NCI-H446 treated with DMSO at 0.1 percent for 48 hours (cell line): Measurements from ENCODE around the gene EFNA2.
A peak's percentile ranks its signal among the peaks of the same experiment; 100 is the strongest.
"Not testable (repeated sequence)": the region's sequence is repeated elsewhere in the genome, so short reads cannot be mapped to it uniquely, and the experiment has no call there.

ENCODE experiments used
- DNase-seq: peaks from one replicate; lab custom pipeline; 2025; lab: John Stamatoyannopoulos, UW

EFNA2 gene

DNA sequence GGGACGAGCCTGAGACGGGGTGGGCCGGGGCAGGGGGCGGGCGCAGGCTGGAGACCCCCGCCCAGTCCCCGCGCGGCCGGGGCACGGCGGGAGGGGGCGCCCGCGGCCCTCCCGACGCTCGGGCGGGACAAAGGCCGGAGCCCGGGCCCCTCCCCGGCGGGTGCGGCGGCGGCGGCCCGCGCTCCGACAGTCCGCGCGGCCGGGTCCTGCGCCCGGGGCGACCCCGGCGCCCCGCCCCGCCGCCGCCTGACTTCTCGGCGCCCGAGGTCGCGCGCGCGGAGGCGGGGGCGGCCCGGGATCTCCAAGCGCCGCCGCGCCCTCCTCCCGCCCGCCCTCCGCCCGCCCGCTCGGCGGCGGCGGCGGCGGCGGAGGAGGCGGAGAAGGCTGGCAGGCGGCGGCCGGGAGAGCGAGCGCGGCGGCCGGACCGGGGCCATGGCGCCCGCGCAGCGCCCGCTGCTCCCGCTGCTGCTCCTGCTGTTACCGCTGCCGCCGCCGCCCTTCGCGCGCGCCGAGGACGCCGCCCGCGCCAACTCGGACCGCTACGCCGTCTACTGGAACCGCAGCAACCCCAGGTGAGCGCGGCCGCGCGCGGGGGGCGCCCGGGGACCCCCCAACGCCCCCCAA, at the start of gene EFNA2:
TSS of gene EFNA2 (plus strand) at position 137 of the 624 bp plus-strand sequence. CDS start at position 433, 296 bp downstream.
- DNase-seq, result no peak

GRCh38 chr19:1236576-1236975, 49.1 kb upstream of the EFNA2 start:
- DNase-seq, result no peak

DNA sequence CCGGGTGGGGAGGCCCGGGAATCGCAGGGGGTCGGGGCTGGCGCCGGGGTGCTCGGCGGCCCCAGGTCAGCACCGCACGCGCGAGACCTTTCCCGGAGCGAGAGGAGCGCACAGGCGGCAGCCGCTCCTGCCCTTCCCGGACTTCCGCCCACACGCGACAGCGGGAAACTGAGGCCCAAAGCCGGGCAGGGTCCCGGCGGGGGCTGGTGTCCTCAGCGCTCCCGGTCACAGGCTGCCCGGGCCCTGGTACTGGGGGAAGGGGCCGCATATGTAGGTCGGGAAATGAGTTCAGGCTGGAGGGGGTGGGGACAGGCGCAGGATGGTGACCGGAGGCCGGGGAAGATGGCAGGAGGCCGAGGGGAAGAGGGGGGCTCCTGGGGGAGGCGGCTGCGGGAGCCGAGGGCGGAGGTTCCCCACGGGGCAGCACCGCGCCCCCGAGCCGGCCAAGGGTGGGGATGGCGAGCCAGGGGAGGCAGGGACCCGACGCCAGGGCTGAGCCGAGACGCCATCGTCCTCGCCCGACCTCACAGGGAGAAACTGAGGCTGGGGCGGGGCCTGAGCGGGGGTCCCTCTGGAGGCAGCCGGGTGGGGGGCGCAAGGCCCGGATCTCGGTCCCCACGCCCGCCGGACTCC, 48.5 kb upstream of the EFNA2 start:
- DNase-seq, result no peak

DNA sequence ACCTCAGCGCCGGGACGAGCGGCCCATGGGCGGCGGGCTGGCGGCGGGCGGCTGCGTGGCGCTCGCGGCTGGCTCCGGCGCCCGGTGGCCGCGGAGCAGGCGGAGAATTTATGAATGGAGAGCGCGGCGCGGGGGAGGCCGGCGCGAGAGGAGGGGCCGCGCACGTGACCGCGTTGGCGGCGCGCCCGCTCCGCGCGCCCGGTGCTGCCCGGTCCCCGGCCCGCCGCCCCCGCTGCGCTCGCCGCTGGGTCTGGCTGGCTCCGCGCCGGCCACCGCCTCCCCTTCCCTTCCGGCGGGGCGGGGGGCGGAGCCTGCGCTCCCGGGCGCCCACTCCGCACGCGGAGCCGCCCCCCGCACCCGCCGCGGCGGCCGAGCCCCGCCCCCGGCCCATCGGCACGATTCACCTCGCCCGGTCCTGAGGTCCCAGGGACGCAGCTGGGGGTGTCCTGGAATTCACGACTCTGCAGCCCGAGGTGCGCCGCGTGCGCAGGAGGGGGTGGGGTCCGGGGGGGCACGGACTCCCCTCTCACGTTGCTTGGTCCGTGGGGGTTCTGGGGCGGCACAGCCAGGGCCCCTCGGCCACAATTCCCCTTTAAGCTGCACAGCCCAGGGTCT, 47.8 kb upstream of the EFNA2 start, which contains the start of gene CBARP:
TSS of gene CBARP (minus strand) at position 252 of the 615 bp plus-strand sequence. CDS start 1,905 bp downstream, outside the sequence.
- no peak for DNase-seq

DNA sequence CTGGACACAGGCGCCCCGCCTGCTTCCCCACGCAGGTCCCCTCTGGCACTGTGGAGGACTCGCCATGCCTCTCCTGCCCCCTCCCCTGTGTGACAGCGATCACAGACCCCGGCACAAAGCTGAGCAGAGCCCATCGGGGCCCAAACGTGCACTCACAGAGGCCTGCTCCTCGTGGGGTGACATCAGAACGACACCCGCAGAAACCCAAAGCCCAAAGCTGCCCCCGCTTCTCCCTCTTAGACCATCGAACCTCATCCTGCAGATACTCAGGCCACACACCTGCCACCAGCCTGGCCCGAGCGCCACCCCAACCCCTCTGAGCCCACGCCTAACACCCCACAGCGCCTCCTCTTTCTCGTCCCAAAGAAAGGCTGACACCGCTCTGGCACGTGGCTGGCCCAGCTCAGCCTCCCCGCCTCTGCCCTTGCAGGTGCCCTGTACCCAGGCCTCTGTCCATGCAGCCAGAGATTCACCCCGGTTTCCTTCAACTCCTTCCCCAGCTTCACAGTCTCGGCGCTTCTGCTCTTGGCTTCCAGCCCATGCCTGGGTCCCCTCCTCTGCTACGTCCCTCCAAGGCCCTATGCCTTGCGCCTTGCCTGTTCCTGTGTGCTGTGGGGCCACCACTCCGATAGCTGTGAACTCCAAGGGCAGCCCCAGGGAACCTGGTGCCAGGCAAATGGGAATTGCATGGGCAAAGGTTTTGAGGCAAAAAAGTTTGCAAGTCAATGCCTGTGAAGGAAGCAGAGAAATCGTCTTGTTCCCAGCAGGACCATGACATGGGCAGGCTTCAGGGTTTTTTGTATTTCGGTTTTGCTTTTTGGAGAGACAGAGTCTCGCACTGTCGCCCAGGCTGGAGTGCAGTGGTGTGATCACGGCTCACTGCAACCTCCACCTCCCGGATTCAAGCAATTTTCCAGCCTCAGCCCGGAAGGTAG, 47.0 kb upstream of the EFNA2 start:
- no peak for DNase-seq

- DNase-seq, result no peak
These were observed 46.3 kb upstream of the EFNA2 start for GRCh38 chr19:1239420-1239795.

GRCh38 chr19:1239796-1240737, 45.6 kb upstream of the EFNA2 start:
- DNase-seq, result peak; percentile 75

GRCh38 chr19:1240925-1241324, 44.7 kb upstream of the EFNA2 start:
- no peak for DNase-seq

DNA sequence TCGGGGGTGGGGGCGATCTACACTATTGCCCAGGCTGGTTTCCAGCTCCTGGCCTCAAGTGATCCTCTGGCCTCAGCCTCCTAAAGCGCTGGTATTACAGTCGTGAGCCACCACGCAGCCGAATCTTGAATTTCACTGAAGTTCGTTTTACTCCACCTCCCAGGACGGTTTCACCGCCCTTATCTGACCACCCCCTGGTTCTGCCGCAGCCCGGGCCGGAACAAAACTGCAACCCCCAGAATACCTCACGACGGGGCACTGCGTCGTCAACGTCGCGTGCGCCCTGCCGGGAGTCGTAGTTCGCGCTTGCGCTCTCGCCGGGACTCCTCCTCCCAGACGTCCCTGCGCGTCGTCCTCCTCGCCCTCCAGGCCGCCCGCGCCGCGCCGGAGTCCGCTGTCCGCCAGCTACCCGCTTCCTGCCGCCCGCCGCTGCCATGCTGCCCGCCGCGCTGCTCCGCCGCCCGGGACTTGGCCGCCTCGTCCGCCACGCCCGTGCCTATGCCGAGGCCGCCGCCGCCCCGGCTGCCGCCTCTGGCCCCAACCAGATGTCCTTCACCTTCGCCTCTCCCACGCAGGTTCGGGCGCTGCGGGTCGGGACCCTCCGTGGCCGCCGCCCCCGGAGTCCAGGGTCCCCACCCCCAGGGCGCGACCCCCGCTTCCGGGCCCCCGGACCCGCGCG, 44.1 kb upstream of the EFNA2 start, which contains the start of gene ATP5F1D:
TSS of gene ATP5F1D (plus strand) at position 335 of the 679 bp plus-strand sequence. CDS start at position 435, 100 bp downstream.
- peak; percentile 88 for DNase-seq

GRCh38 chr19:1243768-1244692, 41.6 kb upstream of the EFNA2 start:
- DNase-seq, result peak; percentile 69

DNA sequence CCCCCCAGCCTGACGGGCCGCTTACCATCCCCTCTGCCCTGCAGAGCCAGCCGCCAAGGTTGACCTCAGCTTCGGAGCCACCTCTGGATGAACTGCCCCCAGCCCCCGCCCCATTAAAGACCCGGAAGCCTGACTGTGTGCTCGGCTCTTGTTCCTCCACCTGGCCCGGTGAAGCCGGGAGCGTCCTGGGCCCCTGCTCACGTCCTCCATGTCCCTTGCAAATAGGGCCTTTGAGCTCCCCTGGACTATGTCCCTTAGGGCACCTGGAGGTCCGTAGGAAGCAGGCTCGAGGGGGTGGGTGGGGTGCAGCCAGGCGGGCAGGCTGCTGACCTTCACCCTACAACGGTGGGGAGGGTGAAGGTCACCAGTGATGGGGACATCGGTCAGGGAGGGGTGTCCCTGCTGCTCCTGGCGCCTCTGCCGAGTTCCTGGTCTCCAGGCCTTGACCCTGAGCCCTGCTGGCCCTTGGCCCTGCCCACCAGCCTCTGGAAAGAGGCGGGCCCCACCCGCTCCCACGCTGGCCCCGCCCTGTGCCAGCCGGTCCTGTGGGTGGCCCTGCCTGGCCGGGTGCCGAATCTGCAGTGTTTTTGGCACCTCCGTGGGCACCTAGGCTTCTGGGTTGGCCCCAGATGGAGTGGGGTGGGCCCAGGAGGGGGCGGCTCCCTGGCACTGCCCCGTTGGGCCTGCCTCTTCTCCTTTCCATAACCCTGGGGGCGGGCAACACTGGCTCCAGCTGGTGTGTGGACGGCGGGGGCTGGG, 40.8 kb upstream of the EFNA2 start:
- DNase-seq, result peak; percentile 35

- DNase-seq, result no peak
These were observed 40.0 kb upstream of the EFNA2 start for GRCh38 chr19:1245494-1246264.

DNA sequence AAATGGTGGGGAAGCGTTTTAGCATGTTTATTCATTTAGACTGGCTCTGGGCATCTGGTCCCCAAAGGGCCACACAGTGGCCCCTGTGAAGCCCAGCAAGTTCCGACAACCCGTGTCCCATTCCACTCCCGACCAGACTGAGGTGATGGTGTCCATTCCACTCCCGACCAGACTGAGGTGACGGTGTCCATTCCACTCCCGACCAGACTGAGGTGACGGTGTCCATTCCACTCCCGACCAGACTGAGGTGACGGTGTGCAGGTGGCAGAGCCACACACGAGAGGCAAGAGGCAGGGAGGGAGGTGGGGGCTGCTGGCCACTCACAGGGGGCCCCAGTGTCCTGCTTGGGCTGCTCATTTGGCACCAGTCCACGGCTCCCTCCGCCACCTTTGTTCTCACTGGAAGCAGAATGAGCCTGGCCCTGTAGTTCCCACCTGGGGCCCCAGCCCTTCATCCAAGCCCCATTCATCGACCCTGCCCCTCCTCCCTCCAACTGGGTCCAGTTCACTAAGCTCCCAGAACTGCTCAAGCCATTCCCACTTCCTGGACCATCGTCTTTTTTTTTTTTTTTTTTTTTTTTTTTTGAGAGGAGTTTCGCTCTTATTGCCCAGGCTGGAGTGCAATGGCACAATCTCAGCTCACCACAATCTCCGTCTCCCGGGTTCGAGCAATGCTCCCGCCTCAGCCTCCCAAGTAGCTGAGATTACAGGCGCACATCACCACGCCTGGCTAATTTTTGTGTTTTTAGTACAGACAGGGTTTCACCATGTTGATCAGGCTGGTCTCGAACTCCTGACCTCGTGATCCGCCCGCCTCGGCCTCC, 39.2 kb upstream of the EFNA2 start:
- DNase-seq, result not testable (repeated sequence)

- no peak for DNase-seq
These were observed 37.9 kb upstream of the EFNA2 start for GRCh38 chr19:1247748-1248138.

- no peak for DNase-seq
These were observed 37.4 kb upstream of the EFNA2 start, which contains the start of gene MIDN for GRCh38 chr19:1248139-1248785. Gene MIDN, plus strand, starts transcription at chr19:1248583. Its CDS starts 1,714 bp downstream, at chr19:1250297.

DNA sequence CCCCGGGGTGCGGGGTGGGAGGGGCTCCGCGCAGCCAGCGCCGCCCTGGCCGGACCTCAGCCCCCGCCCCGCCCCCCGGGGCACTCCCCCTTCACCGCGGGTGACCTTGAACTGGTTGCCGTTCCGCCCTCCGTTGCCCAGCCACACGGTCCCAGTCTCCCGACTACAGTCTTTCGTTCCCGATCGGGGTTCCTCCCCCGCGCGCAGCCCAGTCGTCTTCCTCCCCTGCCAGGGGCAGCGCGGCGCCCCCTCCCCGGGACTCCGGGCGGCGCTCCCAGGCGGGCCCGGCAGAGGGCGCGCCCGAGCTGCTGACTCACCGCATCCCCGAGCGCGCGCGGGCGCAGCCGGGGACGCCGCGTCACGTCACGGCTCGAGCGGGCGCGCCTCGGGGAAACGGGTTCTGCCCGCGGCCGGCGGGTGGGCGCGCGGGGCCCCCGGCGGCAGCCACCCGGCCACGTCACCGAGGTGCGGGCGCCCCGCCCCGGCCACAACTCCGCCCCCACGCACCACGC, 36.8 kb upstream of the EFNA2 start:
- DNase-seq, result peak; percentile 61
